HCT116 (cell line): ENCODE data around the gene UBE2N. TPM values are rescaled to one million over a fixed set of nuclear protein-coding genes. Genes with fewer than 3 reads are reported as not detected.

ENCODE experiments used
- ATAC-seq: fragments of 200-7000 bp; cut with Tn5 transposase; 2 replicates; pipeline ENCODE4 v1.9.1; 2020; ENCODE audit warnings: mild to moderate bottlenecking, moderate library complexity
- BruUV-seq: library from RNA; stranded (reverse); fragments of 400-500 nt; replicated peaks from 2 replicates; lab custom pipeline; 2021; lab: Mats Ljungman, UMichigan
- CTCF ChIA-PET: fragments of 300-600 bp; sonication (Branson Sonifier 250); formaldehyde crosslinking; loops from one replicate; lab custom pipeline; 2021; ENCODE audit warnings: antibody characterized with exemption; lab: Charles Lee
- POLR2A ChIA-PET: fragments of 300-600, 350-600 bp; sonication (Branson Sonifier 250); formaldehyde crosslinking; loops from one replicate; lab custom pipeline; 2021; ENCODE audit warnings: antibody characterized with exemption; lab: Charles Lee
- RAD21 ChIA-PET, 2 experiments: fragments of 300-600 bp; sonication (Branson Sonifier 250); formaldehyde crosslinking; loops; one replicate each; lab custom pipeline; 2023; ENCODE audit warnings: low total read pairs in 2 of 2; ENCODE audit not compliant: uncharacterized antibody in 2 of 2, unreplicated experiment in 2 of 2, low non-redundant PET in 1 of 2; lab: Charles Lee
- DNase-seq: peaks from one replicate; pipeline ENCODE4 v3.0.0-alpha.2; 2010; ENCODE audit warnings: low read depth, low spot score
- H2AFZ ChIP-seq: fragments of 200-600 bp; shearing (Covaris generic), sonication (generic); 2 replicates; pipeline ENCODE4 v1.6.1; 2017; ENCODE audit warnings: low read depth, mixed run types, mixed read lengths, antibody characterized with exemption, low read length; ENCODE audit not compliant: poor library complexity, severe bottlenecking
- H3K27ac ChIP-seq: 2 replicates; pipeline ENCODE4 v1.5.1; 2012; ENCODE audit warnings: low read depth, low read length
- H3K27me3 ChIP-seq: fragments of 200-600 bp; sonication (generic); 2 replicates; pipeline ENCODE4 v1.6.1; 2016; ENCODE audit warnings: mixed run types, low read length, mixed read lengths; ENCODE audit not compliant: insufficient read depth
- H3K36me3 ChIP-seq, 2 experiments: fragments of 200-500 bp in 1 of 2; fragments of 200-600 bp in 1 of 2; sonication (Bioruptor generic) in 1 of 2; sonication (generic) in 1 of 2; 2 replicates each; pipeline versions ENCODE4 v1.5.1 to v1.6.1; 2014 to 2016; ENCODE audit warnings: low read length in 2 of 2, inconsistent platforms in 1 of 2, mixed read lengths in 1 of 2, mixed run types in 1 of 2; ENCODE audit not compliant: insufficient read depth in 2 of 2, control insufficient read depth in 1 of 2
- H3K4me1 ChIP-seq, 2 experiments: fragments of 200-600 bp in 1 of 2; sonication (generic) in 1 of 2; 2 replicates each; pipeline versions ENCODE4 v1.5.1 to v1.6.1; 2012 to 2017; ENCODE audit warnings: low read length in 2 of 2, inconsistent platforms in 1 of 2, mild to moderate bottlenecking in 1 of 2, mixed read lengths in 1 of 2, mixed run types in 1 of 2, moderate library complexity in 1 of 2; ENCODE audit not compliant: insufficient read depth in 2 of 2, control insufficient read depth in 1 of 2
- H3K4me2 ChIP-seq: fragments of 200-600 bp; sonication (generic); 2 replicates; pipeline ENCODE4 v1.6.1; 2017; ENCODE audit warnings: mixed run types, low read length, mixed read lengths
- H3K4me3 ChIP-seq, 2 experiments: fragments of 200-600 bp in 1 of 2; sonication (generic) in 1 of 2; replicated peaks in 1 of 2; 2 replicates each; pipeline ENCODE4 v1.5.1; 2011 to 2016; ENCODE audit warnings: low read length in 2 of 2, control low read depth in 1 of 2, low read depth in 1 of 2, mild to moderate bottlenecking in 1 of 2, mixed read lengths in 1 of 2, mixed run types in 1 of 2
- H3K79me2 ChIP-seq: fragments of 200-600 bp; sonication (generic); 2 replicates; pipeline ENCODE4 v1.6.1; 2017; ENCODE audit warnings: mild to moderate bottlenecking, mixed run types, low read length, moderate library complexity, mixed read lengths; ENCODE audit not compliant: insufficient read depth
- H3K9ac ChIP-seq: fragments of 200-600 bp; sonication (generic); 2 replicates; pipeline ENCODE4 v1.6.1; 2016; ENCODE audit warnings: low read length, mixed read lengths
- H3K9me2 ChIP-seq: fragments of 200-600 bp; sonication (generic), shearing (Covaris generic); 2 replicates; pipeline ENCODE4 v1.6.1; 2017; ENCODE audit warnings: mixed run types, mild to moderate bottlenecking, moderate library complexity; ENCODE audit not compliant: insufficient read depth
- H3K9me3 ChIP-seq, 2 experiments: fragments of 200-500 bp in 1 of 2; fragments of 200-600 bp in 1 of 2; sonication (Bioruptor generic) in 1 of 2; sonication (generic) in 1 of 2; 2 replicates each; pipeline ENCODE4 v1.6.1; 2014 to 2017; ENCODE audit warnings: low read length in 2 of 2, mixed read lengths in 2 of 2, inconsistent platforms in 1 of 2, low read depth in 1 of 2, mild to moderate bottlenecking in 1 of 2, mixed run types in 1 of 2, moderate library complexity in 1 of 2; ENCODE audit not compliant: control insufficient read depth in 1 of 2, insufficient read depth in 1 of 2
- H4K20me1 ChIP-seq: fragments of 200-600 bp; sonication (generic), shearing (Covaris generic); 2 replicates; pipeline ENCODE4 v1.6.1; 2017; ENCODE audit warnings: mixed run types, mild to moderate bottlenecking, moderate library complexity; ENCODE audit not compliant: insufficient read depth
- EGR1 ChIP-seq: IDR thresholded peaks from 2 replicates; pipeline ENCODE4 v1.6.1; 2012; ENCODE audit warnings: low read depth
- ELF1 ChIP-seq: IDR thresholded peaks from 2 replicates; pipeline ENCODE4 v1.6.1; 2012; ENCODE audit warnings: low read depth, borderline replicate concordance
- EZH2 ChIP-seq: fragments of 200-600 bp; sonication (generic); IDR thresholded peaks from 2 replicates; pipeline ENCODE4 v1.6.1; 2017; ENCODE audit warnings: antibody characterized with exemption, mixed run types
- EZH2phosphoT487 ChIP-seq: fragments of 200-600 bp; IDR thresholded peaks from 2 replicates; pipeline ENCODE4 v1.6.1; 2018; ENCODE audit warnings: antibody characterized with exemption, borderline replicate concordance
- JUND ChIP-seq: IDR thresholded peaks from 2 replicates; pipeline ENCODE4 v1.6.1; 2012
- POLR2A ChIP-seq: IDR thresholded peaks from 2 replicates; pipeline ENCODE4 v1.7.0; 2011; ENCODE audit warnings: borderline replicate concordance; ENCODE audit not compliant: insufficient read depth, insufficient read length; ENCODE audit errors: extremely low read depth
- RAD21 ChIP-seq: IDR thresholded peaks from 2 replicates; pipeline ENCODE4 v1.6.1; 2012; ENCODE audit warnings: low read depth, mild to moderate bottlenecking
- SIN3A ChIP-seq: IDR thresholded peaks from 2 replicates; pipeline ENCODE4 v1.6.1; 2012; ENCODE audit warnings: low read depth
- SP1 ChIP-seq: IDR thresholded peaks from 2 replicates; pipeline ENCODE4 v1.6.1; 2012; ENCODE audit warnings: low read depth
- TCF7L2 ChIP-seq: IDR thresholded peaks from 2 replicates; pipeline ENCODE4 v1.7.0; 2011; ENCODE audit warnings: borderline replicate concordance, inconsistent platforms; ENCODE audit not compliant: insufficient read depth, insufficient read length; ENCODE audit errors: extremely low read depth
- YY1 ChIP-seq: IDR thresholded peaks from 2 replicates; pipeline ENCODE4 v1.6.1; 2011; ENCODE audit warnings: low read length, low read depth, moderate library complexity, mild to moderate bottlenecking; ENCODE audit not compliant: insufficient replicate concordance; ENCODE audit errors: extremely low read depth
- ZNF274 ChIP-seq: fragments of 200-500 bp; sonication (Bioruptor generic); IDR thresholded peaks from 2 replicates; pipeline ENCODE4 v1.6.1; 2014; ENCODE audit warnings: mild to moderate bottlenecking, low read depth, low read length, inconsistent platforms
- intact Hi-C: fragments of 100-400 bp; cut with micrococcal nuclease; formaldehyde crosslinking; loops from 2 replicates; pipeline ENCODE4 v1.10.0; 2022
- total RNA-seq: library from RNA; stranded (reverse); gene quantifications from one replicate; pipeline ENCODE4 v1.2.1, GENCODE V29; 2021; ENCODE audit not compliant: unreplicated experiment
- TF ChIP-seq, protein P1 (sequence below): IDR thresholded peaks from 2 replicates; pipeline ENCODE4 v1.6.1; 2012; ENCODE audit warnings: low read depth
- TF ChIP-seq, protein P2 (sequence below): IDR thresholded peaks from 2 replicates; pipeline ENCODE4 v1.6.1; 2012
- TF ChIP-seq, protein P3 (sequence below): IDR thresholded peaks from 2 replicates; pipeline ENCODE4 v1.6.1; 2011; ENCODE audit warnings: mild to moderate bottlenecking, low read length, moderate library complexity; ENCODE audit not compliant: insufficient replicate concordance; ENCODE audit errors: extremely low read depth
- TF ChIP-seq, protein P4 (sequence below): IDR thresholded peaks from 2 replicates; pipeline ENCODE4 v1.6.1; 2012

UBE2N gene
- total RNA-seq, 1 experiment from 2014 or later, result 140 TPM

DNA sequence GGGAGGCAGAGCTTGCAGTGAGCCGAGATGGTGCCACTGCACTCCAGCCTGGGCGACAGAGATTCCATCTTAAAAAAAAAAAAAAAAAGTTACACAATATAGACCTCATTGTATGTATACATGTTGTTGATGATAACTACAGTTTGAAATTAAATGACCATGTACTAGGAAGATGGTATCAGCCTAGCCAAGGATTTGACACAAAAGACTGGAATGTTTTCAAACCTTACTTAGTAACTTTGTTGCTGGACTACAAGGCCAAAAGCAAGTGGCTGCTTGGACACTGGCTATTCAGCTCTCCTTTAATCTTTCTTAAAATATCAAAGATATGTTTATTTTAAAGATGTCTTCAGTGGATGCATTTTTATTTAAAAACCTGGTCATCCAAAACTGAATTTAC lies 82.9 kb downstream of the UBE2N start:
- TF ChIP-seq EZH2phosphoT487, result no peak
- TF ChIP-seq SIN3A, result no peak
- TF ChIP-seq, protein P1, sequence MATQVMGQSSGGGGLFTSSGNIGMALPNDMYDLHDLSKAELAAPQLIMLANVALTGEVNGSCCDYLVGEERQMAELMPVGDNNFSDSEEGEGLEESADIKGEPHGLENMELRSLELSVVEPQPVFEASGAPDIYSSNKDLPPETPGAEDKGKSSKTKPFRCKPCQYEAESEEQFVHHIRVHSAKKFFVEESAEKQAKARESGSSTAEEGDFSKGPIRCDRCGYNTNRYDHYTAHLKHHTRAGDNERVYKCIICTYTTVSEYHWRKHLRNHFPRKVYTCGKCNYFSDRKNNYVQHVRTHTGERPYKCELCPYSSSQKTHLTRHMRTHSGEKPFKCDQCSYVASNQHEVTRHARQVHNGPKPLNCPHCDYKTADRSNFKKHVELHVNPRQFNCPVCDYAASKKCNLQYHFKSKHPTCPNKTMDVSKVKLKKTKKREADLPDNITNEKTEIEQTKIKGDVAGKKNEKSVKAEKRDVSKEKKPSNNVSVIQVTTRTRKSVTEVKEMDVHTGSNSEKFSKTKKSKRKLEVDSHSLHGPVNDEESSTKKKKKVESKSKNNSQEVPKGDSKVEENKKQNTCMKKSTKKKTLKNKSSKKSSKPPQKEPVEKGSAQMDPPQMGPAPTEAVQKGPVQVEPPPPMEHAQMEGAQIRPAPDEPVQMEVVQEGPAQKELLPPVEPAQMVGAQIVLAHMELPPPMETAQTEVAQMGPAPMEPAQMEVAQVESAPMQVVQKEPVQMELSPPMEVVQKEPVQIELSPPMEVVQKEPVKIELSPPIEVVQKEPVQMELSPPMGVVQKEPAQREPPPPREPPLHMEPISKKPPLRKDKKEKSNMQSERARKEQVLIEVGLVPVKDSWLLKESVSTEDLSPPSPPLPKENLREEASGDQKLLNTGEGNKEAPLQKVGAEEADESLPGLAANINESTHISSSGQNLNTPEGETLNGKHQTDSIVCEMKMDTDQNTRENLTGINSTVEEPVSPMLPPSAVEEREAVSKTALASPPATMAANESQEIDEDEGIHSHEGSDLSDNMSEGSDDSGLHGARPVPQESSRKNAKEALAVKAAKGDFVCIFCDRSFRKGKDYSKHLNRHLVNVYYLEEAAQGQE, result no peak
- TF ChIP-seq, protein P2, sequence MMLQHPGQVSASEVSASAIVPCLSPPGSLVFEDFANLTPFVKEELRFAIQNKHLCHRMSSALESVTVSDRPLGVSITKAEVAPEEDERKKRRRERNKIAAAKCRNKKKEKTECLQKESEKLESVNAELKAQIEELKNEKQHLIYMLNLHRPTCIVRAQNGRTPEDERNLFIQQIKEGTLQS, result no peak
- no peak for TF ChIP-seq POLR2A
- TF ChIP-seq ZNF274, result no peak
- TF ChIP-seq JUND, result no peak
- no peak for TF ChIP-seq EZH2
- TF ChIP-seq, protein P3, sequence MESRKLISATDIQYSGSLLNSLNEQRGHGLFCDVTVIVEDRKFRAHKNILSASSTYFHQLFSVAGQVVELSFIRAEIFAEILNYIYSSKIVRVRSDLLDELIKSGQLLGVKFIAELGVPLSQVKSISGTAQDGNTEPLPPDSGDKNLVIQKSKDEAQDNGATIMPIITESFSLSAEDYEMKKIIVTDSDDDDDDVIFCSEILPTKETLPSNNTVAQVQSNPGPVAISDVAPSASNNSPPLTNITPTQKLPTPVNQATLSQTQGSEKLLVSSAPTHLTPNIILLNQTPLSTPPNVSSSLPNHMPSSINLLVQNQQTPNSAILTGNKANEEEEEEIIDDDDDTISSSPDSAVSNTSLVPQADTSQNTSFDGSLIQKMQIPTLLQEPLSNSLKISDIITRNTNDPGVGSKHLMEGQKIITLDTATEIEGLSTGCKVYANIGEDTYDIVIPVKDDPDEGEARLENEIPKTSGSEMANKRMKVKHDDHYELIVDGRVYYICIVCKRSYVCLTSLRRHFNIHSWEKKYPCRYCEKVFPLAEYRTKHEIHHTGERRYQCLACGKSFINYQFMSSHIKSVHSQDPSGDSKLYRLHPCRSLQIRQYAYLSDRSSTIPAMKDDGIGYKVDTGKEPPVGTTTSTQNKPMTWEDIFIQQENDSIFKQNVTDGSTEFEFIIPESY, result no peak
- TF ChIP-seq TCF7L2, result no peak
- TF ChIP-seq, protein P4, sequence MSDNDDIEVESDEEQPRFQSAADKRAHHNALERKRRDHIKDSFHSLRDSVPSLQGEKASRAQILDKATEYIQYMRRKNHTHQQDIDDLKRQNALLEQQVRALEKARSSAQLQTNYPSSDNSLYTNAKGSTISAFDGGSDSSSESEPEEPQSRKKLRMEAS, result no peak
- no peak for TF ChIP-seq ELF1
- no peak for TF ChIP-seq SP1
- no peak for TF ChIP-seq EGR1
- no peak for TF ChIP-seq YY1
- TF ChIP-seq RAD21, result no peak
- TF ChIP-seq, all 23 proteins: peak for 0
- POLR2A ChIA-PET, result no interaction called here
- H3K4me1 ChIP-seq, result no peaks in the 10 kb centered on the region
- H3K9me3 ChIP-seq, result no peaks in the 10 kb centered on the region
- no peak overlapping the region for H2AFZ ChIP-seq
- no peaks in the 10 kb centered on the region for H3K36me3 ChIP-seq
- RAD21 ChIA-PET, result no interaction called here
- no peak for DNase-seq
- no peaks in the 10 kb centered on the region for H3K27me3 ChIP-seq
- no peak overlapping the region for H3K27ac ChIP-seq
- no peak overlapping the region for H3K9ac ChIP-seq
- CTCF ChIA-PET, result no interaction called here
- no peaks in the 10 kb centered on the region for H4K20me1 ChIP-seq
- no peak overlapping the region for H3K4me2 ChIP-seq
- intact Hi-C loops, result no loop called here
- H3K79me2 ChIP-seq, result no peaks in the 10 kb centered on the region
- ATAC-seq, result no peak
- H3K4me3 ChIP-seq, result no peak overlapping the region
- BruUV-seq, result no TSS peak
- peaks cover 3% of the 10 kb centered on the region; the same call in 1 of the 2 replicates for H3K9me2 ChIP-seq
